Measurements from ENCODE around the gene TMEM120B. TPM values are rescaled to one million over a fixed set of nuclear protein-coding genes. Genes with fewer than 3 reads are reported as not detected.

TMEM120B gene
- total RNA-seq, 4 donors from 2014 or later = 1.9 to 19.9 (median 4.5) TPM

GRCh38 chr12:121816925-121817647 lies 104.5 kb downstream of the TMEM120B start:
- Histone ChIP-seq H3K27me3 (no peaks in the 10 kb centered on the region), H3K36me3 (peaks cover 0 to 67% (median 34%) of the 10 kb centered on the region in 4 donors), H3K4me1 (peaks cover 13 to 19% (median 16%) of the 10 kb centered on the region in 4 donors), H3K9me3 (no peaks in the 10 kb centered on the region), H3K4me3 (no peak overlapping the region), H3K27ac (no peak overlapping the region)
- TF ChIP-seq POLR2AphosphoS5 (IDR thresholded peaks at IDR 0.05) = no peak
- TF ChIP-seq CTCF (IDR thresholded peaks at IDR 0.05) = no peak
- no peak for TF ChIP-seq POLR2A (IDR thresholded peaks at IDR 0.05)
- 89 to 96% methylated on average over 4 to 47 of the region's 47 CpGs for WGBS, 2 donors (ENCODE audit: low coverage in 1 of 2)
- intact Hi-C loops (cut with DNase I; ENCODE audit: low total_unique reads) (no loop called here), in situ Hi-C loops (cut with MboI; ENCODE audit: low pct_ligation_motif_present in 1 of 4, low pct_unique_long_range_greater_than_20kb in 1 of 4, low sequenced_read_pairs in 3 of 4) (no loop called here)
- no peak for DNase-seq

GRCh38 chr12:121817648-121818043 lies 105.1 kb downstream of the TMEM120B start:
- intact Hi-C loops (cut with DNase I; ENCODE audit: low total_unique reads) (no loop called here), in situ Hi-C loops (cut with MboI; ENCODE audit: low pct_ligation_motif_present in 1 of 4, low pct_unique_long_range_greater_than_20kb in 1 of 4, low sequenced_read_pairs in 3 of 4) (no loop called here)
- Histone ChIP-seq H3K4me3 (no peak overlapping the region), H3K9me3 (no peaks in the 10 kb centered on the region), H3K4me1 (peaks cover 12 to 14% (median 13%) of the 10 kb centered on the region in 4 donors), H3K27me3 (no peaks in the 10 kb centered on the region), H3K27ac (no peak overlapping the region), H3K36me3 (peaks cover 0 to 72% (median 37%) of the 10 kb centered on the region in 4 donors)
- WGBS, 2 donors (ENCODE audit: low coverage in 1 of 2) = 80 to 93% methylated on average over 1 to 18 of the region's 18 CpGs
- TF ChIP-seq EP300 (IDR thresholded peaks at IDR 0.05; ENCODE audit: low read depth) (no peak), POLR2AphosphoS5 (IDR thresholded peaks at IDR 0.05) (no peak), POLR2A (IDR thresholded peaks at IDR 0.05) (no peak), CTCF (IDR thresholded peaks at IDR 0.05) (no peak)
- DNase-seq = no peak

- in situ Hi-C loops (cut with MboI; ENCODE audit: low pct_ligation_motif_present in 1 of 4, low pct_unique_long_range_greater_than_20kb in 1 of 4, low sequenced_read_pairs in 3 of 4) (no loop called here), intact Hi-C loops (cut with DNase I; ENCODE audit: low total_unique reads) (no loop called here)
- Histone ChIP-seq H3K27me3 (no peaks in the 10 kb centered on the region), H3K27ac (no peak overlapping the region), H3K9me3 (no peaks in the 10 kb centered on the region), H3K36me3 (peaks cover 0 to 80% (median 45%) of the 10 kb centered on the region in 4 donors), H3K4me3 (no peak overlapping the region), H3K4me1 (no peaks in the 10 kb centered on the region)
- no peak for DNase-seq
- no peak for TF ChIP-seq POLR2AphosphoS5 (IDR thresholded peaks at IDR 0.05)
- no peak for TF ChIP-seq EP300 (IDR thresholded peaks at IDR 0.05; ENCODE audit: low read depth)
- TF ChIP-seq POLR2A (IDR thresholded peaks at IDR 0.05) = no peak
- no peak for TF ChIP-seq CTCF (IDR thresholded peaks at IDR 0.05)
- 96% methylated on average over 22 of the region's 22 CpGs; no CpG with 5 or more reads in 1 of the 2 donors for WGBS, 2 donors (ENCODE audit: low coverage in 1 of 2)
Measured at GRCh38 chr12:121819212-121819949, 106.8 kb downstream of the TMEM120B start.

GRCh38 chr12:121820056-121820455 lies 107.5 kb downstream of the TMEM120B start:
- Histone ChIP-seq H3K36me3 (peaks cover 0 to 73% (median 42%) of the 10 kb centered on the region in 4 donors), H3K27me3 (no peaks in the 10 kb centered on the region), H3K4me3 (no peak overlapping the region), H3K27ac (no peak overlapping the region), H3K4me1 (no peaks in the 10 kb centered on the region), H3K9me3 (no peaks in the 10 kb centered on the region)
- TF ChIP-seq POLR2AphosphoS5 (IDR thresholded peaks at IDR 0.05) (no peak), POLR2A (IDR thresholded peaks at IDR 0.05) (no peak), EP300 (IDR thresholded peaks at IDR 0.05; ENCODE audit: low read depth) (no peak), CTCF (IDR thresholded peaks at IDR 0.05) (no peak)
- 40 to 89% methylated on average over 2 to 7 of the region's 7 CpGs for WGBS, 2 donors (ENCODE audit: low coverage in 1 of 2)
- in situ Hi-C loops (cut with MboI; ENCODE audit: low pct_ligation_motif_present in 1 of 4, low pct_unique_long_range_greater_than_20kb in 1 of 4, low sequenced_read_pairs in 3 of 4) = no loop called here
- intact Hi-C loops (cut with DNase I; ENCODE audit: low total_unique reads) = no loop called here
- no peak for DNase-seq

All from transverse colon (tissue), 4 donors.